LHCN-M2 (cell line): ENCODE data around the gene RPP25. TPM values are rescaled to one million over a fixed set of nuclear protein-coding genes. Genes with fewer than 3 reads are reported as not detected.
"Not testable (repeated sequence)": the region's sequence is repeated elsewhere in the genome, so short reads cannot be mapped to it uniquely, and the experiment has no call there.

Experiments used
- DNase-seq: peaks from one replicate; pipeline ENCODE4 v3.0.0-alpha.2; 2012; ENCODE audit warnings: low read depth
- total RNA-seq: library from RNA; depleted of rRNA; stranded (reverse); fragments of >200 nt; gene quantifications from 2 replicates; pipeline ENCODE4 v1.2.3, GENCODE V29; 2014

The RPP25 gene
- total RNA-seq, 1 experiment from 2014 or later, result 9.1 TPM

DNA sequence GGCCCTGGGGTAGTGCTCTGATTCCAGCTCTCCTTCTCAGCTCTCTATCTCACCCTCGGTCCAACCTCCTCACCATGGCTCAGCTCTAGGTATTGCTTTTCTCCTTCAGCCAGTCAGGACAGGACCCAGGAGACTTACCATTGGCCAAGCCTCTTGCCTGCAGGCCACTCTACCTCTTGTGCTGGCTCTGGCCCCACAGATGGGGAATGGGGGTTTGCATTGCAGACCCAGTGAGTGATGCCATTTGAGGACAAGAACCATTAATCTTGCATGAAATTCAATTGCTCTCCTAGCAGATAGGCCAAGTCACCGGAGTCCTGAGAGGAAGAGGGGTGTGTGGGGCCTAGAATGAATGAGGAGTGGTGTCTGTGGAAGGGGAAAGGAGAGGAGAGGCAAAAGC is 6.1 kb upstream of the RPP25 start:
- no peak for DNase-seq

DNA sequence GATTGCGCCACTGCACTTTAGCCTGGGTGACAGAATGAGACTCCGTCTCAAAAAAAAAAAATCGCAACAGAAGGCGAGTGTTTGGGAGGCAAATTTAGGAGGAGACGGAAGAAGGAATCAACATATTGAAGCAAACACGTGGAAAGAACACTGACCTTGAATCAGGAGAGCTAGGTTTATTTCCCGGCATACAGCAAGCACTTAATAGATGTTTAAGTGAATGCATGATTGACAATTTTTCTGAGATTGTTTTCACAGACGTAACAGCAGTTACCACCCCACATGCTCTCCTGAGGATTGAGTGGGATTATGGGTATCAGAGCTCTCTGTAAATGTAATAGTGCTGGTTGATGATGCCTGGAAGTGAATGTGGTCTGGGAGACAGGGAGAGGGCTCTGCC is 5.6 kb upstream of the RPP25 start:
- DNase-seq, result no peak

DNA sequence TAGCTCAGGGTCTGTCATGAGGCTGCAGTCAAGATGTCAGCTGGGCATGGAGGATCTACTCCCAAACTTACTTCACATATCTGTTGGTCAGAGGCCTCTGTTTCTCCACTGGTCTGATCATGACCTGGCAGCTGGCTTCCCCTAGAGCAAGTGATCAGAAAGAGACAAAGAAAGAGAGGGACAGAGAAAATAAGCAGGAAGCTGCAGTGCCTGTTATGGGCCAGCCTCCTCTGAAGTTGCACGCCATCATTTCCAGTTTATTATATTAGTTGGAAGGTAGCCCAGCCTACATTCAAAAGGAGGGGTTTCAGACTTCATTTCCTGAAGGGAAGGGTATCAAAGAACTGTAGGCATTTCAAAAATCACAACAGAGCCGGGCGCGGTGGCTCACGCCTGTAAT is 5.0 kb upstream of the RPP25 start:
- DNase-seq, result no peak

DNA sequence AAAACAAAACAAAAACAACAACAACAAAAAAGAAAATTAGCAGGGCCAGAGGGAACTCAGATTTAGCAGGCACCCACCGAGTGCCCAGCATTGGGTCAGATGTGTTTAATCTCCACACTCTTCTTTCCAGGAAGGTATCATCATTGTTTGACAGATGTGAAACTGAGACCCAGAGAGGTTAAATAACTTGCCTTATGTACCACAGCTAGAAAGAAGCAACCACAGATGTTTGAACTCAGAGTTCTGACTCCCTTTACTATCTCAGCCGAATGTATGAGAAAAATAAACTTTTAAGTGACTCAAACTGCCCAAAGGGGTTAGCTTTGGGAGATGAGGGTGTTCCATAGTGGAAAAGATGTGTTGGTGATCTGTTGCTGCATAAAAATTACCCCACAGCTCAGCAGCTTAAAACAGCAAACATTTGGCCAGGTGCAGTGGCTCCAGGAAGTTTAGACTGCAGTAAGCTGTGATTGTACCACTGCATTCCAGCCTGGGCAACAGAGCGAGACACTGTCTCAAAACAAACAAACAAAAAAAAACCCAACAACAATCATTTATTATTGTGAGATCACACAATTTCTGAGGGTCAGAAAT is 4.5 kb upstream of the RPP25 start:
- DNase-seq, result peak; percentile 6

DNA sequence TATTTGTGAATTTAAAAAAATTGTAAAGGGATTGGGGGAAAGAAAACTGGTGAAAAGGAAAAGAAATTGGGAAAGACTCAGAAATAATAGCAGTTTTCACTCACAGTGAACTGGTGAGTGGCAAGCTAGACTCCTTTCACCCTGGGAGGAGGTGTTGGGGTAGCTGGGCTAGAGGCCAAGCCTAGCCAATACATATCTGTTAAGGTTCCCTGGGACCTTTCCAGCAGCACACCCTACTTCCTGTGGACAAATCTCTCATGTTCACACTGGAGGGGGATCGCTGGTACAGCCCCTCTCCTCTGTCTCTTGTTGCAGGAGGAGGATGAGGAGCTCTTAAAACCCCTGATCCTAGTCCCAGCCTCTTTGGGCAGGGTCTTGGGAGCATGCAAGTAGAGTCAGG is 3.7 kb upstream of the RPP25 start:
- no peak for DNase-seq

DNA sequence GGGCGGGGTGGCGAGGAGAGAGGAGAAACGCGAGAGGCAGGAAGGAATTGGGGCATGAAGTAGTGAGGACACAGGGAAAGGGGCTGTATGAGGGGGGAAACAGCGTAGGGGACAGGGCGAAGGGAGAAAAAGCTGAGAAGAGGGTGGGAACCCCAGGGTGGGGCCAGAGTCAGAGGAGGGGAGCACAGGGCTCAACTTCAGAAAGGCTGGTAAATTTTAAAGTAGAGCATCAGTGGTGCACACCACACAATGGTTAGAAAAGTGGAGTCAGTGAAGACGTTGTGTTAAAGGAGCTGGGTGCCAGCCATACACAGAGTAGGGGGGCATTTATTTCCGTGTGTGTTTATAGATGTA is 3.0 kb upstream of the RPP25 start:
- DNase-seq, result no peak

DNA sequence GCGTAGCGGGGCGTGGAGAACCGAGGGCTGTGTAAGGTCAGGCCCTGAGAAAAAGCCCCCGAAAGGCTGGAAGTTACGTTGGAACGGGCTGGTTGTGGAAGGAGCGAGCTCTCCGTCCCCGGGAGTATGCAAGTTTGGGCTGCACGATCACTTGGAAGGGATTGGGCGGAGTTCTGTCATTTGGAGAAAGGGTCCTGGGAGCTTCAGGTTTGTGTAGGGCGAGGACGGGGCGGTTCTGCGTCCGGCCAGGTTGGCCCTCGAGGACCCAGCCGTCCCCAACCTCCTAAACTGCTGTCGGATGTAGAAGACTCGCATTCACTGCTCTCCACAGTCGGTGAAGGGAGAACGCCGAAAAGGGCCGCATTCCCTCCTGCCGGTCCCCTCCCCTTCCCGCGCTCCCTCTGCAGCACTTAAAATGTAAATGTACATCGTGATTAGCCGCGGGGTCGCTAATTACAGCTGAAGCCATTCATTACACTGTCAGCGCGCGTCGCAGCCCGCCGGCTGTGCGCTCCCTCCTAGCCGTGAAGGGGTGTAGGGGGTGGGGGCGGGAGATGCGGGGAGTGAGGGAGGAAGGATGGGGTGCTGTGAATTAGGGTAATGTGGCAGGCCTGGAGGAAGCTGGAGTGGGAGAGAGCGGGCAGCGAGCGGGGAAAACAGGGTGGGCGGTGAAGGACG is 2.5 kb upstream of the RPP25 start:
- DNase-seq, result no peak

DNA sequence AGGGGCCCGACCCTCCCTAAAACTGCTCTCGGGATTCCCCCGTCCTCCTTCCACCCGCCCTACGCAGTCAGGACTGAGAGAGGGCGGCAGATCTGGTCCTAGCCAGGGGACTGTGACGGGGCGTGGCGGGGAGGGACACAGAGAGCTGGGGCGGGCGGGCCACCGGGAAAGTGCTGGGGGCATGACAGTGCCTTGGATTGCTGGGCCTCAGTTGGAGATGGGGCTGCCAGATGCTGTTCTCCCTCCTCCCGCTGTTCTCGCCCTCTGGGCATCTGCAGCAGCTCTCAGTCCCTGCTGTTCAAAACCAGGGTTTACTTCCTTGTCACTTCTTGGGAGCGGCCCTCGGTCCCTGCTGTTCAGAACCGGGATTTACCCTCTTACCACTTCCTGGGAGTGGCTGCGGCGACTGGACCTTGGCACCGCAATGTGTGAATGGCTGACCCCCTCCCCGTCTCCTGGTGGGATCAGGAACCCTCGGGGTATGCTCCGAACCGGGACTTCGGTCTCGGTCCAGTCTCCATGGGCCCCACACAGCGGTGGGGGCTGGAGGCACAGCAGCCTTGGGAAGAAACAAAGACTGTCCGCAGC is 1.8 kb upstream of the RPP25 start:
- peak; percentile 63 for DNase-seq

DNA sequence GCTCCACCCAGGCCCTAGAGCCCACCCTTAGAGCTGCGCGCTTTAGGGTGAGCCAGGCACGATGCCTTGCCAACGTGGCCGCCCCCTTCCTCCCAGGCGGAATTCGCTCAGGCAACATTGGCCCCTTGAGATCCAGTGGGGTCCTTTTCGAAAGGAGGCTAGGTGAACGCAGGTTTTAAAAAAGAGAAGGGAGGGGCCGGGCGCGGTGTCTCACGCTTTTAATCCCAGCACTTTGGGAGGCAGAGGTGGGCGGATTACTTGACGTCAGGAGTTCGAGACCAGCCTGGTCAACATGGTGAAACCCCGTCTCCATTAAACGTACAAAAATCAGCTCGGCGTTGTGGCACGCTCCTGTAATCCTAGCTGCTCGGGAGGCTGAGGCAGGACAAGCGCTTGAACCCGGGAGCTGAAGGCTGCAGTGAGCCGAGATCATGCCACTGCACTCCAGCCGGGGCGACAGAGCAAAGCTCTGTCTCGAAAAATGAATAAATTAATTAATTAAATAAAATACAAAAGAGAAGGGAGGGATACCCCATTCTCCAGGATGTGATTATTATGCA is 984 bp upstream of the RPP25 start:
- no peak for DNase-seq

DNA sequence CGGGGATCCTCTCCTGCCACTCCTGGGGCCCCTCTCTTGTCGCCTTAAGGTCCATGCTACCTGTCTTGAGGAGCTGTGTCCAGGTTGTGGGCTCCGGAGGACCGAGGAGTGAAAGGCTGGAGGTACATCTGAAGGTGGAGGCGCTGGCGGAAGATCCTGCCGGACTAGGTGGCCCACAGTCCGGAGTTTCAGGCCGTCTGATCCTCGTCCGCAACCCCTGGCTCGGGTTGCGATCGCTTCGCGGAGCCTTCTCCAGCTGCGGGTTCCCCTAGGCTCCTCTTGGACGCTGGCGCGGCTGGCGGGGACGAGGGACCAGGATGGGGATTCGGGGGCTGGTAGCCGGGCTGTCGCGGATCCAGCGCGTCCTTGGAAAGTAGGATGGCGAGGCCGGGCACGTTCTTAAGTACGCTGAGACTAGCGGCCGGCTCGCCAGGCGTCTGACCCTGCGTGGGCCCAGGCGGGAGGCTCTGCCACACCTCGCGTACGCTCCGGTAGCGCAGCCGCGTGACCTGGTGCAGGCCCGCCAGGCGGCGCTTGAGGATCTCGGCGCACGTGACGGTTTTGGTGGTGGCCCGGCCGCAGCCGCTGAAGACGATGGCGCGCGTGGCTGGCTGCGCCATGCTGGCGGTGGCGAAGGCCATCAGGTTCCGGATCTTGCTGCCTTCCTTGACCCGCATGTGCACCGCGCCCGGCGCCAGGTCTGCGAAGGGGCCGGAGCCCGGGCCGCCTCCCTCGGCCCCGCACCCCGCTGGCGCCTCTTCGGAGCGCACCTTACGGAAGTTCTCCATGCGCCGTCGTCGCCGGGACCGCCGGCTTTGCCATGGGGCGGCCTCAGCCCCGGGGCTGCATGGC is 550 bp downstream of the RPP25 start:
- peak; percentile 27 for DNase-seq

DNA sequence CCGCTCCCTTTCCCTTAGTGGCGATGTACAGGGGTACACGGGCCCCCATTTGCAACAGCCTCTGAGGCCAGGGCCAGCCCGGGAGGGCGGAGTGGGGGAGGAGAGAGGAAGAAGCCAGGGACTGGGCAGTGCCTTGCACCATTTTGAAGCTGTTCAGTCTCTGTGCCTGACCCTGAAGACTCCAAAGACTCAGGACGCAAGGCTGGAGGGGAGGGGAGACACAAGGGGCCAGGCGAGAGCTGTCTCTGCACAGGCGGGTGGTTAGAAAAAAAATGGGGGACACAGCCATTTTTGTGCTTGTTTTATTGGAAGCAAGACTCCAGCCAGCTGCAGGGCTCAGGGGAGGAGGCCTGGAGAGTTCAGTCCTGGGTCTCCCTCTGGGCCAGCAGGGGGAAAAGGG is 1.6 kb downstream of the RPP25 start:
- no peak for DNase-seq

DNA sequence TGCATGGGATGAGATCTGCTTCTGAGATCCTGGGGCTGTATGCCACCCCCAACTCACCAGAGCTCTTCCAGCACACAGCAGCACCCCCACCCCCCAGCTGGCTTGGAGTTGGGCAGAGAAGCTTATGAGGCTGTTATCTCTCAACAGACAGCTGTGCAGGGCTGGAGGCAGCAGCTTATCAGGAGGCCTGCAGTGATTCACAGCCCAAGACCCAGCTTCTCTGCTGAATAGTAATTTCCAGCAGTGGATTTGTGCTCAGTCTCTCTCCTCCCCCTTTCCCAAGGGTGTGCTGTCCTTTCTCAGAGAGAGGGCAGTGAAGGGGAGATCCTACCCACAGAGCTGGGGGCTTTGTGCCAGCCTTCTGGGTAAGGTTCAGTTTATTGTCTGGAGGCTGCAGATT is 2.1 kb downstream of the RPP25 start:
- DNase-seq, result peak; percentile 37

DNA sequence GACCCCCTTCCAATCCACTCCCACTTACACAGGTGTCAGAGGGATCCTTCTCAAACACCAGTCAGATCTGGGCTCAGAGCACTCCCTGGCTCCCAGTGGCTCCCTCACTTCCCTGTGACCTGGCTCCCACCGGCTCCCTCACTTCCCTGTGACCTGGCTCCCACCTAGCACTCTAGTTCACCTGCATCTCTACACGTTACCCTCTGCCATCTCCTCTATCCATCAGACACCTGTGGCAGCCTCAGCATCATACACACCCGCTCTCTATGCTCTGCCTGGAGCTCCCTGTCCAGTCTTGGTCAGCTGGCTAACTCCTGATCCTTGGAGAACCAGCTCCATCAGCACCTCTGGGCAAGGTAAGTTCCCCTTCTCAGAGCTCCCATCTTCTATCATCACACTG is 5.6 kb downstream of the RPP25 start:
- no peak for DNase-seq

DNA sequence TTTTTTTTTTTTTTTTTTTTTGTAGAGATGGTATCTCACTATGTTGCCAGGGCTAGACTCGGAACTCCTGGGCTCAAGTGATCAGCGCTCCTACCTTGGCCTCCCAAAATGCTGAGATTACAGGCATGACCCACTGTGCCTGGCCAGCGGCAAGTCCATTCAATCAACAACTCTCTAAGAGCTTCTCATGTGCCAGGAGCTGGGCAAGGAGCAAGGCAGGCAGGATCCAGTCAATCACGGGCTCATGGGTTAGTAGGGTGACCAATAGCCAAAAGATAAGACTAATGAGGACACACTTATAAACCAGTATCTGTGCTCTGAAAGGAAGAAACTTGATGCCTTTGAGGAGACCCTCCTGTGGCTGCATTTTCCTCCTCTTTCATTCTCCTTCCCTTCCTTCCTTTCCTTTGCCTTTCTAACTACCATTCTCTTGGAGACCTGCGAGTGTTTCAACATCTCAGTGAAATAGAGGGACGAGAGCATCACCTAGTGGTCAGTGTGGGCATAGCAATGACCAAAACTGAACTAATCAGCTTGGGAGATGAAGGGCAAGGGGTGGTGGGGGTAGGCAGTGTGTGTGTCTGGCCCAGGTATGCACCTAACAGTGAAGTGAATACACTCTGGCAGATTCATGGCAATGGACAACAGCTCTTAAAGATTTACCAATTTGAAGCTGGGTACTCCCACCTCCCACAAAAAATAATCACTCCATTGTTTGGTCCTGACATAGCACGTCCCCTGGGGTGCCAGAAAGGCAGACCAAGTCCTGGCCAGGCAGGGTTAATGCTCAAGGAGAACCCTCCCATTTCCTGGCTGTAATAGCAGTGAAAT is 6.3 kb downstream of the RPP25 start:
- DNase-seq, result peak; percentile 66

DNA sequence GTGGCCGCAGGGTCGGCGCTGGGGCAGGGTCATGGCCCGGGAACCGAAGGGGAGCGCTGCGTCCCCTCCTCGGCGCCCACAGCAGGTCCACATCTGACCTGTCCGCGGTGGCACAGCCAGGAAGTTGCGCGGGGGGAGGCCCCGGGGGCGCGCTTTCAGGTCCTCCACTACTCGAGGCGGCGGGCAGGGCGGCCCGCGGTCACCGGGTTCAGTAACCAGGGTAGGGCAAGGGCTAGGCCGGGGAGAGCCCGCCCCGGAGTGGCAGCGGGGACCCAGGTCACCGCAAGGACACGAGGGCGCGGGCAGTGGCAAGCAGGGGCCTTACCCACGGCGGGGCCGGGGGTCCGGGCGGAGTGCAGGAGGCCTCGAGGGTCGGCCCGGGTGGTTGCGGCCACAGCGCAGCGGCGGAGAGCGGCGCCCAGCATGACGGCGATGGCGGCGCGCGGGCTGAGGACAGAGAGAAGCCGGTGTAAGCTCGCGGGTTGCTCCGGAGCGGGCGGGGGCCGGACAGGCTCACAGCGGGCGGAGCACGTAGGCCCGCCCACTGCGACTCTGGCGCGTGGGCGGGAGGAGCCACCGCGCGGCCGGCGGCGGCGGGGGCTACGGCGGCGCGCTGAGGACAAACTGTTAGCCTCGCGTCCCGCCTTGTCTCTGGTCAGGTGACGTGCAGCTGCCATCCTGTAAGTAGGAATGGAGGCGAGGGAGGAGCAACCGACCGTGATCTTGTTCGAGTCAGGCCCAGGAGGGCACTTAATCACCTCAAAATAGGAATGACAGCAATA is 18.8 kb downstream of the RPP25 start, which contains the start of gene COX5A:
COX5A (minus strand) TSS at position 484 of the 782 bp plus-strand sequence; CDS start at position 425, 59 bp downstream.
- peak; percentile 96 for DNase-seq

DNA sequence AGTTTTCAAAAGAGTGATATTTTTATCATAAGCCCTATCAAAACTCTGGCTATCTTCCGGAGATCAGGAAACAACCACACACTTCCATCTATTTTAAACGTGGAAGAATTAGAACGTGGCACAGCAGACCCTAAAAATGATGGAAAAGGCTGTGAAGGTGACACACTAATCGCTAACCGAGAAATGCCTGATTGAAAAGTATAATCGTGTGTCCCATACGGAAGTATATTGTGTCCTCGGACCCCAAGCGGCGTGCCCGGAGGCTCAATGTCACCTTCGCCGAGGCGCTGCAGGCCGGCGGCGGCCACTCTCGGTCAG is 19.3 kb downstream of the RPP25 start:
- DNase-seq, result no peak

DNA sequence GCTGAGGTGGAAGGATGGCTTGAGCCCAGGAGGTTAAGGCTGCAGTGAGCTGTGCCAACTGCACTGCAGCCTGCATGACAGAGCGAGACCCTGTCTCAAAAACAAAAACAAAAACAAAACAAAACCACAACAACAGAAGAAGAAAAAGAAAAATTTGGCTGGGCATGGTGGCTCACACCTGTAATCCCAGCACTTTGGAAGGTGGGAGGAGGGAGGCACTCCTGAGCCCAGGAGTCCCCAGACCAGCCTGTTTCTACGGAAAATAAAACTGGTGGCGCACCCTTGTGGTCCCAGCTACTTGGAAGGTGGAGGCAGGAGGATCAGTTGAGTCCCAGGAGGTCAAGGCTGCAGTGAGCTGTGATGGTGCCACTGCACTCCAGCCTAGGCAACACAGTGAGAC is 21.4 kb downstream of the RPP25 start:
- not testable (repeated sequence) for DNase-seq

DNA sequence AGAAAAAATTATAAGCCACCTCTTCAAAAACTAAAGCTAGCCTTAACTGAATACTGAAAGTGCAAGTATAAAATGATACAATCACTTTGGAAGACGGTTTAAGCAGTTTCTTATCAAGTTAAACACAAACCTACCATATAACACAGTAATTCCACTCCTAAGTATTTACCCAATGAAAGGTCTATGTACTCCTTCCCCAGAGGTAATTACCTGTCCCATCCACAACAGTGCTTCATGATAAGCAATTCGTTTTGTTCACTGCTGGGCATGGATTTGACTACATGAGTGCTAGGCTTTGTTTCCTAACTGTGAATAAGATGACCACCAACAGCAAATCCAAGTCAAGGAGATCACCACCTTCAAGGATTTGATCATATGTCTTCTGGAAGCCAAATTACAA is 23.0 kb downstream of the RPP25 start:
- DNase-seq, result no peak

DNA sequence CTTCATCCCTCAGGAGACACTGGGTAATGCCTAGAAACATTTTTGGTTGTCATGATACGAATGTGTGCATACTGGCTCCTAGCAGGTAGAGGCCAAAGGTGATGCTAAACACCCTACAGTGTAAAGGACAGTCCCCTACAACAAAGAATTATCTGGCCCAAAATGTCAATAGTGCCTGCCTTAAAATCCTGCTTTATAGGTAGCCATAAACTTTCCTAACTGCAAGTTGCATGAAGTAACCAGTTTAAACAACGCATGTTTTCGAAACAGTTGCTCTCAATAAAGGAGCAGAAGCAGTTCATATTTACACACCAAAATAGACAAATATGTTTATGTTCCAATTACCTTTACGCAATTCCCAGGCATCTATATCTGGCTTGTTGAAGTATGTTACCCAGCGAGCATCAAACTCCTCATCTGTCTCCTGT is 27.8 kb downstream of the RPP25 start:
- no peak for DNase-seq

DNA sequence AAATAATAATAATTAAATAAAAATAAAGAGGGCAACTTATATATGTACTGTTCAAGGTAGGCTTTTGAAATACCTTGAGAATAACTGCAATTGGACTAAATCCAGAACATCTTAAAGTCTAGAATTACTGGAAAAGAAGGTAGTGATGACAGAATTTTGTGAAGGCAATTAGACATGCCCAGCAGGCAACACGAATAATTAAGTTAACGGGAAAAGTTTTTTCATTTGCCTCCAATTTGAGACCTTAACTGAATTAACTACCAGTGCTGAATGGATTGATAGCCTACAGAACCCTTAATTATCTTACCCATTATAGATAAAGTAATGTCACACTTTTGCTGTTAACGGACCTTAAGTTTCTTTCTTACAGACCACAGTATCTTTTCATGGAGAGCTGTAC is 32.0 kb downstream of the RPP25 start:
- no peak for DNase-seq
